Measurements from ENCODE around the gene AHR. TPM values are rescaled to one million over a fixed set of nuclear protein-coding genes. Genes with fewer than 3 reads are reported as not detected.
A peak's percentile ranks its signal among the peaks of the same experiment; 100 is the strongest.

The AHR gene
- polyA plus RNA-seq, 2 donors, result 4.7 to 7.8 TPM

- Histone ChIP-seq H3K4me3 (ENCODE audit: low read depth in 1 of 2, low read length in 2 of 2) (no peak overlapping the region), H3K27me3 (ENCODE audit: control insufficient read depth in 1 of 2, insufficient read depth in 2 of 2, low read length in 2 of 2) (no peaks in the 10 kb centered on the region), H3K27ac (ENCODE audit: low read depth in 2 of 2, low read length in 1 of 2) (no peak overlapping the region), H3K4me1 (ENCODE audit: control insufficient read depth in 2 of 2, insufficient read depth in 2 of 2, low read length in 1 of 2) (no peaks in the 10 kb centered on the region), H3K9me3 (ENCODE audit: control insufficient read depth in 2 of 2, insufficient read depth in 1 of 2, low read depth in 1 of 2, low read length in 1 of 2) (no peaks in the 10 kb centered on the region), H3K36me3 (ENCODE audit: control insufficient read depth in 2 of 2, insufficient read depth in 2 of 2, low read length in 1 of 2) (no peaks in the 10 kb centered on the region)
- WGBS, 2 donors, result 73 to 84% methylated on average over 4 of the region's 4 CpGs
Observed at GRCh38 chr7:17279061-17279460, 19.4 kb upstream of the AHR start.

GRCh38 chr7:17289074-17289645, 9.3 kb upstream of the AHR start:
- Histone ChIP-seq H3K27me3 (ENCODE audit: control insufficient read depth in 1 of 2, insufficient read depth in 2 of 2, low read length in 2 of 2) (no peaks in the 10 kb centered on the region), H3K9me3 (ENCODE audit: control insufficient read depth in 2 of 2, insufficient read depth in 1 of 2, low read depth in 1 of 2, low read length in 1 of 2) (no peaks in the 10 kb centered on the region), H3K27ac (ENCODE audit: low read depth in 2 of 2, low read length in 1 of 2) (no peak overlapping the region), H3K4me3 (ENCODE audit: low read depth in 1 of 2, low read length in 2 of 2) (no peak overlapping the region), H3K4me1 (ENCODE audit: control insufficient read depth in 2 of 2, insufficient read depth in 2 of 2, low read length in 1 of 2) (no peaks in the 10 kb centered on the region), H3K36me3 (ENCODE audit: control insufficient read depth in 2 of 2, insufficient read depth in 2 of 2, low read length in 1 of 2) (no peaks in the 10 kb centered on the region)

GRCh38 chr7:17292843-17293242, 5.6 kb upstream of the AHR start:
- Histone ChIP-seq H3K9me3 (ENCODE audit: control insufficient read depth in 2 of 2, insufficient read depth in 1 of 2, low read depth in 1 of 2, low read length in 1 of 2) (no peaks in the 10 kb centered on the region), H3K27ac (ENCODE audit: low read depth in 2 of 2, low read length in 1 of 2) (no peak overlapping the region), H3K36me3 (ENCODE audit: control insufficient read depth in 2 of 2, insufficient read depth in 2 of 2, low read length in 1 of 2) (no peaks in the 10 kb centered on the region), H3K4me3 (ENCODE audit: low read depth in 1 of 2, low read length in 2 of 2) (no peak overlapping the region), H3K4me1 (ENCODE audit: control insufficient read depth in 2 of 2, insufficient read depth in 2 of 2, low read length in 1 of 2) (no peaks in the 10 kb centered on the region), H3K27me3 (ENCODE audit: control insufficient read depth in 1 of 2, insufficient read depth in 2 of 2, low read length in 2 of 2) (no peaks in the 10 kb centered on the region)
- 84 to 90% methylated on average over 4 of the region's 4 CpGs for WGBS, 2 donors

GRCh38 chr7:17293481-17293880, 5.0 kb upstream of the AHR start:
- Histone ChIP-seq H3K4me1 (ENCODE audit: control insufficient read depth in 2 of 2, insufficient read depth in 2 of 2, low read length in 1 of 2) (no peaks in the 10 kb centered on the region), H3K36me3 (ENCODE audit: control insufficient read depth in 2 of 2, insufficient read depth in 2 of 2, low read length in 1 of 2) (no peaks in the 10 kb centered on the region), H3K4me3 (ENCODE audit: low read depth in 1 of 2, low read length in 2 of 2) (no peak overlapping the region), H3K27me3 (ENCODE audit: control insufficient read depth in 1 of 2, insufficient read depth in 2 of 2, low read length in 2 of 2) (no peaks in the 10 kb centered on the region), H3K9me3 (ENCODE audit: control insufficient read depth in 2 of 2, insufficient read depth in 1 of 2, low read depth in 1 of 2, low read length in 1 of 2) (no peaks in the 10 kb centered on the region), H3K27ac (ENCODE audit: low read depth in 2 of 2, low read length in 1 of 2) (no peak overlapping the region)
- WGBS, 2 donors, result 82 to 87% methylated on average over 2 of the region's 2 CpGs

- no peaks in the 10 kb centered on the region for H3K4me1 ChIP-seq (ENCODE audit: control insufficient read depth in 2 of 2, insufficient read depth in 2 of 2, low read length in 1 of 2)
- H3K27ac ChIP-seq (ENCODE audit: low read depth in 2 of 2, low read length in 1 of 2), result peak overlapping the region in 1 of 2 donors; percentile 41
- H3K27me3 ChIP-seq (ENCODE audit: control insufficient read depth in 1 of 2, insufficient read depth in 2 of 2, low read length in 2 of 2), result no peaks in the 10 kb centered on the region
- H3K9me3 ChIP-seq (ENCODE audit: control insufficient read depth in 2 of 2, insufficient read depth in 1 of 2, low read depth in 1 of 2, low read length in 1 of 2), result no peaks in the 10 kb centered on the region
- H3K36me3 ChIP-seq (ENCODE audit: control insufficient read depth in 2 of 2, insufficient read depth in 2 of 2, low read length in 1 of 2), result no peaks in the 10 kb centered on the region
- no peak overlapping the region for H3K4me3 ChIP-seq (ENCODE audit: low read depth in 1 of 2, low read length in 2 of 2)
- WGBS, 2 donors, result 40 to 55% methylated on average over 2 of the region's 2 CpGs
Observed at GRCh38 chr7:17297243-17297642, 1.2 kb upstream of the AHR start.

GRCh38 chr7:17298840-17299482, 509 bp downstream of the AHR start:
- H3K4me3 ChIP-seq (ENCODE audit: low read depth in 1 of 2, low read length in 2 of 2), result peak overlapping the region; percentile 77 to 100
- H3K4me1 ChIP-seq (ENCODE audit: control insufficient read depth in 2 of 2, insufficient read depth in 2 of 2, low read length in 1 of 2), result no peaks in the 10 kb centered on the region
- H3K9me3 ChIP-seq (ENCODE audit: control insufficient read depth in 2 of 2, insufficient read depth in 1 of 2, low read depth in 1 of 2, low read length in 1 of 2), result no peaks in the 10 kb centered on the region
- no peaks in the 10 kb centered on the region for H3K27me3 ChIP-seq (ENCODE audit: control insufficient read depth in 1 of 2, insufficient read depth in 2 of 2, low read length in 2 of 2)
- no peaks in the 10 kb centered on the region for H3K36me3 ChIP-seq (ENCODE audit: control insufficient read depth in 2 of 2, insufficient read depth in 2 of 2, low read length in 1 of 2)
- H3K27ac ChIP-seq (ENCODE audit: low read depth in 2 of 2, low read length in 1 of 2), result peak overlapping the region; percentile 94 to 98
- WGBS, 2 donors, result 0% methylated on average over 80 to 81 of the region's 81 CpGs

GRCh38 chr7:17299483-17299991, 1.1 kb downstream of the AHR start:
- H3K9me3 ChIP-seq (ENCODE audit: control insufficient read depth in 2 of 2, insufficient read depth in 1 of 2, low read depth in 1 of 2, low read length in 1 of 2), result no peaks in the 10 kb centered on the region
- peak overlapping the region; percentile 77 to 100 for H3K4me3 ChIP-seq (ENCODE audit: low read depth in 1 of 2, low read length in 2 of 2)
- H3K36me3 ChIP-seq (ENCODE audit: control insufficient read depth in 2 of 2, insufficient read depth in 2 of 2, low read length in 1 of 2), result no peaks in the 10 kb centered on the region
- H3K4me1 ChIP-seq (ENCODE audit: control insufficient read depth in 2 of 2, insufficient read depth in 2 of 2, low read length in 1 of 2), result no peaks in the 10 kb centered on the region
- H3K27me3 ChIP-seq (ENCODE audit: control insufficient read depth in 1 of 2, insufficient read depth in 2 of 2, low read length in 2 of 2), result no peaks in the 10 kb centered on the region
- H3K27ac ChIP-seq (ENCODE audit: low read depth in 2 of 2, low read length in 1 of 2), result peak overlapping the region; percentile 94 to 98
- WGBS, 2 donors, result 1 to 2% methylated on average over 13 of the region's 13 CpGs

- no peaks in the 10 kb centered on the region for H3K36me3 ChIP-seq (ENCODE audit: control insufficient read depth in 2 of 2, insufficient read depth in 2 of 2, low read length in 1 of 2)
- peak overlapping the region; percentile 94 to 98 for H3K27ac ChIP-seq (ENCODE audit: low read depth in 2 of 2, low read length in 1 of 2)
- H3K9me3 ChIP-seq (ENCODE audit: control insufficient read depth in 2 of 2, insufficient read depth in 1 of 2, low read depth in 1 of 2, low read length in 1 of 2), result no peaks in the 10 kb centered on the region
- H3K4me1 ChIP-seq (ENCODE audit: control insufficient read depth in 2 of 2, insufficient read depth in 2 of 2, low read length in 1 of 2), result no peaks in the 10 kb centered on the region
- no peaks in the 10 kb centered on the region for H3K27me3 ChIP-seq (ENCODE audit: control insufficient read depth in 1 of 2, insufficient read depth in 2 of 2, low read length in 2 of 2)
- WGBS, 2 donors, result 3 to 5% methylated on average over 5 of the region's 5 CpGs
- peak overlapping the region; percentile 77 to 100 for H3K4me3 ChIP-seq (ENCODE audit: low read depth in 1 of 2, low read length in 2 of 2)
Observed at GRCh38 chr7:17300012-17300411, 1.6 kb downstream of the AHR start.

GRCh38 chr7:17300437-17300836, 2.0 kb downstream of the AHR start:
- peak overlapping the region in 1 of 2 donors; percentile 77 for H3K4me3 ChIP-seq (ENCODE audit: low read depth in 1 of 2, low read length in 2 of 2)
- no peaks in the 10 kb centered on the region for H3K4me1 ChIP-seq (ENCODE audit: control insufficient read depth in 2 of 2, insufficient read depth in 2 of 2, low read length in 1 of 2)
- H3K27ac ChIP-seq (ENCODE audit: low read depth in 2 of 2, low read length in 1 of 2), result no peak overlapping the region
- no peaks in the 10 kb centered on the region for H3K36me3 ChIP-seq (ENCODE audit: control insufficient read depth in 2 of 2, insufficient read depth in 2 of 2, low read length in 1 of 2)
- WGBS, 2 donors, result 7 to 32% methylated on average over 1 of the region's 1 CpG
- no peaks in the 10 kb centered on the region for H3K9me3 ChIP-seq (ENCODE audit: control insufficient read depth in 2 of 2, insufficient read depth in 1 of 2, low read depth in 1 of 2, low read length in 1 of 2)
- no peaks in the 10 kb centered on the region for H3K27me3 ChIP-seq (ENCODE audit: control insufficient read depth in 1 of 2, insufficient read depth in 2 of 2, low read length in 2 of 2)

All from esophagus (tissue), 2 donors.